Measurements from ENCODE around the gene UBE2G2. TPM values are rescaled to one million over a fixed set of nuclear protein-coding genes. Genes with fewer than 3 reads are reported as not detected.

Gene UBE2G2
- total and polyA plus RNA-seq, 4 donors, result 27.4 to 83.5 (median 40.9) TPM

DNA sequence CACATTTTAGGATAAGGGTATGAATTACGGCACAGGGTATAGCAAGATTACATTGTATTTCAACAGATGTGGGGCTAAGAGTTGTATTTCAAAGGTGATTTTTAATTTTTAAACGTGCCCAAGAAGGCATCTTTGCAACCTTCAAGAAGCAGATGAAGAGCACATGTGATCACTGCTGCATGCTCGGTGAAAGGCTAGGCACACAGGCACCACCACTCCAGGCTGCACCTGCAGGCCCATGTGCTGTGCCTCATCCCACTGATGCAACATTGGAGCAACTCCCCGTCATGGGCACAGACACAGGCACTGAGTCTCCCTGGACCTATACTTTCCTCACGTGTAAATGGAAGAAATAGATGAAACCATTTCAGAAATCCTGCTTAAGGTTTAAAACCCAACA lies 23.5 kb downstream of the UBE2G2 start:
- no peak for DNase-seq (ENCODE audit: low spot score)
- 91% methylated on average over 5 of the region's 5 CpGs for WGBS
- Histone ChIP-seq H3K9ac (ENCODE audit: low read depth in 1 of 2, low read length in 2 of 2) (no peak overlapping the region), H3K4me1 (ENCODE audit: control insufficient read depth in 4 of 4, insufficient read depth in 4 of 4, low read length in 3 of 4) (peaks cover 5 to 11% (median 9%) of the 10 kb centered on the region in 4 donors), H3K36me3 (ENCODE audit: control insufficient read depth in 4 of 4, insufficient read depth in 3 of 4, low read depth in 1 of 4, low read length in 3 of 4) (peaks cover 5 to 27% (median 15%) of the 10 kb centered on the region in 4 donors), H3K27me3 (ENCODE audit: control insufficient read depth in 4 of 4, insufficient read depth in 4 of 4, low read length in 3 of 4) (no peaks in the 10 kb centered on the region), H3K27ac (ENCODE audit: low read depth in 1 of 2, low read length in 2 of 2) (peak overlapping the region in 1 of 2 donors; percentile 27), H3K4me3 (ENCODE audit: low read depth in 1 of 3, low read length in 3 of 3) (no peak overlapping the region), H3K9me3 (ENCODE audit: control insufficient read depth in 4 of 4, low read length in 3 of 4) (no peaks in the 10 kb centered on the region)
- TF ChIP-seq FOXA2 (IDR thresholded peaks at IDR 0.05) (no peak), NR2F2 (IDR thresholded peaks at IDR 0.05) (no peak), JUND (IDR thresholded peaks at IDR 0.05) (no peak), TAF1 (conservative IDR thresholded peaks at IDR 0.05) (no peak), HNF4G (IDR thresholded peaks at IDR 0.05) (no peak), HNF4A (conservative IDR thresholded peaks at IDR 0.05) (no peak), FOXA1 (IDR thresholded peaks at IDR 0.05) (no peak), EGR1 (IDR thresholded peaks at IDR 0.05; ENCODE audit: low read depth in 2 of 2) (no peak), RAD21 (IDR thresholded peaks at IDR 0.05) (no peak), YY1 (IDR thresholded peaks at IDR 0.05) (no peak)
- TF ChIP-seq, protein P1, sequence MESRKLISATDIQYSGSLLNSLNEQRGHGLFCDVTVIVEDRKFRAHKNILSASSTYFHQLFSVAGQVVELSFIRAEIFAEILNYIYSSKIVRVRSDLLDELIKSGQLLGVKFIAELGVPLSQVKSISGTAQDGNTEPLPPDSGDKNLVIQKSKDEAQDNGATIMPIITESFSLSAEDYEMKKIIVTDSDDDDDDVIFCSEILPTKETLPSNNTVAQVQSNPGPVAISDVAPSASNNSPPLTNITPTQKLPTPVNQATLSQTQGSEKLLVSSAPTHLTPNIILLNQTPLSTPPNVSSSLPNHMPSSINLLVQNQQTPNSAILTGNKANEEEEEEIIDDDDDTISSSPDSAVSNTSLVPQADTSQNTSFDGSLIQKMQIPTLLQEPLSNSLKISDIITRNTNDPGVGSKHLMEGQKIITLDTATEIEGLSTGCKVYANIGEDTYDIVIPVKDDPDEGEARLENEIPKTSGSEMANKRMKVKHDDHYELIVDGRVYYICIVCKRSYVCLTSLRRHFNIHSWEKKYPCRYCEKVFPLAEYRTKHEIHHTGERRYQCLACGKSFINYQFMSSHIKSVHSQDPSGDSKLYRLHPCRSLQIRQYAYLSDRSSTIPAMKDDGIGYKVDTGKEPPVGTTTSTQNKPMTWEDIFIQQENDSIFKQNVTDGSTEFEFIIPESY (IDR thresholded peaks at IDR 0.05), result no peak

DNA sequence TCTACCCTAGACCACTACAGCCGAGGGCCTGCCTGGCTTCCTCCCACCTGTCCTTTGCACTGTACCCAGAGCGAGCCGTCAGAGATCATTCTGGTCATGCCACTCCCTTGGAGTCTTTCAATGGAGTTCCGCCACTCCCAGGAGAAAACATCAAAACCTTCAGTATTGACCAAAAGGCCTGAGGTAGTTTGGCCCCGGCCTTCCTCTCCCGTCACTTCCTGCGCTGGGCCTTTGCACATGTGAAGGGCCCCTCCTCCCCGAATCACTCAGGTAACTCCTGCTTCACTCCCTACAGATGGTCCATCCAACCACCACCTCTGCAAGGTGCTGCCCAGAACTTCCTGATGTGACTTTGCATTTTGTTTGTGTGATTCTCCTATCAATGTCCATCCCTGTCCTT lies 26.6 kb downstream of the UBE2G2 start:
- no peak for DNase-seq (ENCODE audit: low spot score)
- H3K4me1 ChIP-seq (ENCODE audit: control insufficient read depth in 4 of 4, insufficient read depth in 4 of 4, low read length in 3 of 4), result peaks cover 5 to 11% (median 9%) of the 10 kb centered on the region in 4 donors
- TF ChIP-seq FOXA2 (IDR thresholded peaks at IDR 0.05), result no peak
- no peak for TF ChIP-seq NR2F2 (IDR thresholded peaks at IDR 0.05)
- no peak for TF ChIP-seq HNF4A (conservative IDR thresholded peaks at IDR 0.05)
- TF ChIP-seq TAF1 (conservative IDR thresholded peaks at IDR 0.05), result no peak
- TF ChIP-seq GABPA (IDR thresholded peaks at IDR 0.05 in 1 of 2, conservative IDR thresholded peaks at IDR 0.05 in 1 of 2), result no peak
- no peak overlapping the region for H3K27ac ChIP-seq (ENCODE audit: low read depth in 1 of 2, low read length in 2 of 2)
- no peak overlapping the region for H3K9ac ChIP-seq (ENCODE audit: low read depth in 1 of 2, low read length in 2 of 2)
- H3K9me3 ChIP-seq (ENCODE audit: control insufficient read depth in 4 of 4, low read length in 3 of 4), result no peaks in the 10 kb centered on the region
- peaks cover 15 to 46% (median 32%) of the 10 kb centered on the region in 4 donors for H3K36me3 ChIP-seq (ENCODE audit: control insufficient read depth in 4 of 4, insufficient read depth in 3 of 4, low read depth in 1 of 4, low read length in 3 of 4)
- H3K27me3 ChIP-seq (ENCODE audit: control insufficient read depth in 4 of 4, insufficient read depth in 4 of 4, low read length in 3 of 4), result no peaks in the 10 kb centered on the region
- WGBS, result 97% methylated on average over 8 of the region's 8 CpGs
- no peak overlapping the region for H3K4me3 ChIP-seq (ENCODE audit: low read depth in 1 of 3, low read length in 3 of 3)

DNA sequence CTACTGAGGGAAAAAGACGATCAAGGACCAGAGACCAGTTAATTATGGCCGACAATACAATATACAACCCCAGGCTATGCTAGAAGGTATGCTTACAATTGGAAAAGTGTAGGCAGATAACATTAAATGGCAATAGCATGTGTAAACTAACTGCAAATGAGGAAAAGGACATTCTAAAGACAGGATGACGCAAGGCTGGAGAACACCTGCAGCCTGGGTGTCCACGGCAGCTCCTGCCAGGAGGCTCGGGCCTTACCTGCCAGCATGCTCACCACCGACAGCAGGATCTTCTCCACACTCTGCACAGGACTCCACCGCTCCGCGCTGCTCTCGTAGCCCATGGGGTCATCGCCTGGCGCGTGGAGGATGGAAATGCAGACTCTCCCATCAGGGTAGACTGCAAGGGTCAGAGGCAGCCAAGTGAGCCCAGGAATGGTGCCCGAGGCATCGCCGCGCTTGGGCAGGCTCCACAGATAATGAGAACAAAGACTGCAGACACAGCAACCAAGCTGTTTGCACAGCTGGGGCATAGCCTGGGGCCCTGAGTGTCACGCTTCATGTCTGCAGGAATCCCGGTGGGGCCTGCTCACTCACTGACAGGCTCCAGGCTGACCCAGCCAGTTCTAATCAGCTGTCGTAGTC lies 28.2 kb downstream of the UBE2G2 start:
- Histone ChIP-seq H3K36me3 (ENCODE audit: control insufficient read depth in 4 of 4, insufficient read depth in 3 of 4, low read depth in 1 of 4, low read length in 3 of 4) (peaks cover 15 to 51% (median 36%) of the 10 kb centered on the region in 4 donors), H3K4me3 (ENCODE audit: low read depth in 1 of 3, low read length in 3 of 3) (no peak overlapping the region), H3K27me3 (ENCODE audit: control insufficient read depth in 4 of 4, insufficient read depth in 4 of 4, low read length in 3 of 4) (no peaks in the 10 kb centered on the region), H3K4me1 (ENCODE audit: control insufficient read depth in 4 of 4, insufficient read depth in 4 of 4, low read length in 3 of 4) (peaks cover 3 to 4% (median 4%) of the 10 kb centered on the region in 4 donors), H3K9ac (ENCODE audit: low read depth in 1 of 2, low read length in 2 of 2) (no peak overlapping the region), H3K9me3 (ENCODE audit: control insufficient read depth in 4 of 4, low read length in 3 of 4) (no peaks in the 10 kb centered on the region), H3K27ac (ENCODE audit: low read depth in 1 of 2, low read length in 2 of 2) (no peak overlapping the region)
- WGBS, result 96% methylated on average over 20 of the region's 20 CpGs
- TF ChIP-seq YY1 (IDR thresholded peaks at IDR 0.05) (no peak), HNF4G (IDR thresholded peaks at IDR 0.05) (no peak), GABPA (IDR thresholded peaks at IDR 0.05 in 1 of 2, conservative IDR thresholded peaks at IDR 0.05 in 1 of 2) (no peak), JUND (IDR thresholded peaks at IDR 0.05) (no peak)
- DNase-seq (ENCODE audit: low spot score), result no peak
